Psoas muscle (tissue), 8 donors: ENCODE data around the gene PDZK1IP1. TPM values are rescaled to one million over a fixed set of nuclear protein-coding genes. Genes with fewer than 3 reads are reported as not detected.
"Not testable (repeated sequence)": the region's sequence is repeated elsewhere in the genome, so short reads cannot be mapped to it uniquely, and the experiment has no call there.

ENCODE experiments used
- ATAC-seq, 4 donors: fragments of 200-7000 bp; cut with Tn5 transposase; one replicate each; pipeline ENCODE4 v1.9.1; 2020; ENCODE audit warnings: moderate library complexity in 3 of 4, mild to moderate bottlenecking in 2 of 4
- DNase-seq, 2 donors: peaks; one replicate each; pipeline ENCODE4 v3.0.0-alpha.2; 2020
- H3K27ac ChIP-seq: fragments of 200-600 bp; one replicate; pipeline ENCODE4 v1.8.0; 2022
- H3K27me3 ChIP-seq, 3 donors: fragments of 200-600 bp in 1 of 3; one replicate each; pipeline versions ENCODE4 v1.6.1 to v1.8.0; 2013 to 2022; ENCODE audit warnings: low read length in 2 of 3, mild to moderate bottlenecking in 2 of 3, moderate library complexity in 1 of 3; ENCODE audit not compliant: insufficient read depth in 3 of 3
- H3K36me3 ChIP-seq, 2 donors: fragments of 200-600 bp in 1 of 2; one replicate each; pipeline versions ENCODE4 v1.6.1 to v1.8.0; 2013 to 2022; ENCODE audit warnings: low read depth in 1 of 2, mild to moderate bottlenecking in 1 of 2, moderate library complexity in 1 of 2; ENCODE audit not compliant: insufficient read depth in 1 of 2
- H3K4me1 ChIP-seq: fragments of 200-600 bp; one replicate; pipeline ENCODE4 v1.8.0; 2022
- H3K4me3 ChIP-seq: fragments of 200-600 bp; one replicate; pipeline ENCODE4 v1.8.0; 2022; ENCODE audit warnings: mild to moderate bottlenecking
- H3K9me3 ChIP-seq: fragments of 200-600 bp; one replicate; pipeline ENCODE4 v1.8.0; 2022
- WGBS, 3 donors: extraction: QIAGEN DNeasy Blood & Tissue Kit; methylation state at CpG; one replicate each; pipeline versions ENCODE4 v1.1.6 to v1.1.7; 2013; 5-methylcytosine and 5-hydroxymethylcytosine counted together
- intact Hi-C, 2 donors: fragments of 100-400 bp; cut with DNase I; formaldehyde crosslinking; loops; one replicate each; pipeline versions ENCODE4 v1.11.0 to v1.14.2; 2022
- polyA plus RNA-seq, 3 donors: library from polyadenylated mRNA; stranded (reverse); fragments of 200-250 nt; gene quantifications; one replicate each; pipeline ENCODE4 v1.2.3, GENCODE V29; 2013
- total RNA-seq, 4 donors: library from RNA; stranded (reverse); fragmentation: NEBNext Ultra II Directional in 2 of 4; extraction: Animal tissue kit (Norgen Biotek cat#: 25700) in 2 of 4; gene quantifications; one replicate each; pipeline versions ENCODE4 v1.2.1 to v1.2.4, GENCODE V29; 2021 to 2023
- TF ChIP-seq, protein P1 (sequence below): fragments of 200-600 bp; IDR thresholded peaks from one replicate; pipeline ENCODE4 v1.8.0; 2022; ENCODE audit warnings: antibody characterized with exemption
- donor health status: healthy with polysubstance abuse.
- donor health status: DM: no; HTN: no; CAD: no; lungs with moderate emphysema.
- donor health status: Bipolar disorder and iron deficiency.
- donor health status: healthy.
- donor health status: DM: yes; HTN: yes; CAD: no.
- donor health status: DM: no; HTN: no; CAD: no.
- donor health status: DM: no; HTN: no; CAD: no.
- donor health status: DM: yes; HTN: yes; CAD: no.

Gene PDZK1IP1
- total and polyA plus RNA-seq, 7 donors, result 0.11 to 1.4 (median 0.39) TPM; not detected in 1

DNA sequence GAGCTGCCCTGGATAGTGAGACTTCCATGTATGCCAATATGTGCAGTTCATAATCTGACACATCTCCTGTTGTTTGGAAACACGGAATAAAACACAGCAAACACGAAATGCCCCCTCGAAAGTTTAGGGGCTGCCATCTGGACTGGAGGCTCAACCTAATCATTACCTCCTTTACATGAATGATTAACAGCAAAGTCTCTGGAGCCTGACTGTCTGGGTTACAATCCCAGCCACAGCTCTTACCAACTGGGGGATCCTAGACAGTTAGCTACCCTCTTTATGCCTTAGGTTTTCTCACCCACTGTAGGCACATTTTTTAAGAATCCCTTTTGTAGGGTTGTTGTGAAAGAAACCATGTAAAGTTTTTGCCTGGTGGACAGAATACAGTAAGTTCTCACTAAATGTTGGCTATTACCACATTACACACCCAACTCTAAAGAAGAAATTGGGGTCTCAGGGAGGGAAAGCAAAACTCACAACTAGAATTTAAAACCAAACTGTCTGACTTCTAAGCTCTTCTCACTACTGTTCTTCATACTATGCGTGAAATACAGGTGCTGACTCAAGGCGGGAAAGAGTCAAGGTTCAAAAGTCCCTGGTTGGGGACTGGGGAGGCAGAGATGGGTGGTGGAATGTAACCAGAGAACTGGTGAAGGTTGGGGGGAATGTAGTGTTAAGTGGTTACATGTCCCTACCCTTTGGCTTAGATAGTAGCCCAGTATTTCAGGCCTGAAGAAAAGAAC, 28.4 kb downstream of the PDZK1IP1 start:
- ATAC-seq (no peak), DNase-seq (no peak)
- WGBS, 3 donors, result 66 to 71% (median 66%) methylated on average over 5 of the region's 5 CpGs
- intact Hi-C loops, result no loop called here
- no peaks in the 10 kb centered on the region for H3K4me1 ChIP-seq
- TF ChIP-seq, protein P1, sequence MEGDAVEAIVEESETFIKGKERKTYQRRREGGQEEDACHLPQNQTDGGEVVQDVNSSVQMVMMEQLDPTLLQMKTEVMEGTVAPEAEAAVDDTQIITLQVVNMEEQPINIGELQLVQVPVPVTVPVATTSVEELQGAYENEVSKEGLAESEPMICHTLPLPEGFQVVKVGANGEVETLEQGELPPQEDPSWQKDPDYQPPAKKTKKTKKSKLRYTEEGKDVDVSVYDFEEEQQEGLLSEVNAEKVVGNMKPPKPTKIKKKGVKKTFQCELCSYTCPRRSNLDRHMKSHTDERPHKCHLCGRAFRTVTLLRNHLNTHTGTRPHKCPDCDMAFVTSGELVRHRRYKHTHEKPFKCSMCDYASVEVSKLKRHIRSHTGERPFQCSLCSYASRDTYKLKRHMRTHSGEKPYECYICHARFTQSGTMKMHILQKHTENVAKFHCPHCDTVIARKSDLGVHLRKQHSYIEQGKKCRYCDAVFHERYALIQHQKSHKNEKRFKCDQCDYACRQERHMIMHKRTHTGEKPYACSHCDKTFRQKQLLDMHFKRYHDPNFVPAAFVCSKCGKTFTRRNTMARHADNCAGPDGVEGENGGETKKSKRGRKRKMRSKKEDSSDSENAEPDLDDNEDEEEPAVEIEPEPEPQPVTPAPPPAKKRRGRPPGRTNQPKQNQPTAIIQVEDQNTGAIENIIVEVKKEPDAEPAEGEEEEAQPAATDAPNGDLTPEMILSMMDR, result no peak
- H3K27me3 ChIP-seq, result peaks cover 0 to 4% (median 0%) of the 10 kb centered on the region in 3 donors
- no peak overlapping the region for H3K4me3 ChIP-seq
- no peaks in the 10 kb centered on the region for H3K36me3 ChIP-seq
- no peak overlapping the region for H3K27ac ChIP-seq
- H3K9me3 ChIP-seq, result no peaks in the 10 kb centered on the region

DNA sequence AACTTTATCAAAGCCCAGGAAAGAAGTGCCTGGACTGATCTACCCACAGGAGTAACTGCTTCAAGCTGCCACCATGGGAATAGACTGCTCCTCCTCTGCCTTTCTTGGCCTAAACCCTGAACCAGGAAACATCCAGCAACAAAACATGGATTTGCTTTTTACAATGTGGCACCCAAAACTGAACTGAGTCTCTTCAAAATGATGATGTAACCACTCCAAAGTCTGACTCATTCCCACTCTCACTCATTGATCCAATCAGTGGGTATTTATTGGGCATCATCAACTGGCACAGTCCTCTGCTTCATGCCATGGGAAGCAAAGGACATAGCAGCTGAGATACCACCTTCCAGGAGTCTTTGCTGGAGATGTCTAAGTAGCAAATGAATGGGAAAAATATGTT, 29.1 kb downstream of the PDZK1IP1 start:
- intact Hi-C loops, result no loop called here
- no peaks in the 10 kb centered on the region for H3K4me1 ChIP-seq
- no peaks in the 10 kb centered on the region for H3K9me3 ChIP-seq
- TF ChIP-seq, protein P1, result no peak
- no peak overlapping the region for H3K27ac ChIP-seq
- ATAC-seq (no peak), DNase-seq (no peak)
- no peak overlapping the region for H3K4me3 ChIP-seq
- peaks cover 0 to 4% (median 0%) of the 10 kb centered on the region in 3 donors for H3K27me3 ChIP-seq
- no peaks in the 10 kb centered on the region for H3K36me3 ChIP-seq

DNA sequence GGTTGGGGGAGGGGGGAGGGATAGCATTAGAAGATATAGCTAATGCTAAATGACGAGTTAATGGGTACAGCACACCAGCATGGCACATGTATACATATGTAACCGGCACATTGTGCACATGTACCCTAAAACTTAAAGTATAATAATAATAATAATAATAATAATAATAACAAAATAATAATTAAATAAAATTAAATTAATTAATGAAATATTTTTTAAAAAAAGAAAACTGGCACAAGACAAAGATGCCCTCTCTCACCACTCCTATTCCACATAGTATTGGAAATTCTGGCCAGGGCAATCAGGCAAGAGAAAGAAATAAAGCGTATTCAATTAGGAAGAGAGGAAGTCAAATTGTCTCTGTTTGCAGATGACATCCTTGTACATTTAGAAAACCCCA, 31.9 kb downstream of the PDZK1IP1 start:
- DNase-seq, H3K4me3 ChIP-seq, H3K27ac ChIP-seq, H3K4me1 ChIP-seq, ATAC-seq, H3K27me3 ChIP-seq, intact Hi-C loops, H3K9me3 ChIP-seq, H3K36me3 ChIP-seq: not testable (repeated sequence)
- 70 to 89% (median 88%) methylated on average over 3 of the region's 3 CpGs for WGBS, 3 donors

DNA sequence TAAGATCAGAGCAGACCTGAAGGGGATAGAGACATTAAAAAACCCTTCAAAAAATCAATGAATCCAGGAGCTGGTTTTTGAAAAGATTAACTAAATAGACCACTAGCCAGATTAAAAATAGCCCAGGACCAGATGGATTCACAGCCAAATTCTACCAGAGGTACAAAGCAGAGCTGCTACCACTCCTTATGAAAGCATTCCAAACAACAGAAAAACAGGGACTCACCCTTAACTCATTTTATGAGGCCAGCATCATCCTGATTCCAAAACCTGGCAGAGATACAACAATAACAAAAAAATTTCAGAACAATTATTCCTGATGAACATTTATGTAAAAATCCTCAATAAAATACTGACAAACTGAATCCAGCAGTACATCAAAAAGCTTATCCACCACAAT, 33.4 kb downstream of the PDZK1IP1 start:
- H3K27me3 ChIP-seq, H3K27ac ChIP-seq, H3K36me3 ChIP-seq, H3K4me3 ChIP-seq, ATAC-seq, H3K4me1 ChIP-seq, H3K9me3 ChIP-seq, intact Hi-C loops, DNase-seq: not testable (repeated sequence)

GRCh38 chr1:47149162-47149561, 40.7 kb downstream of the PDZK1IP1 start:
- H3K4me3 ChIP-seq, H3K27me3 ChIP-seq, ATAC-seq, H3K27ac ChIP-seq, H3K4me1 ChIP-seq, DNase-seq, H3K36me3 ChIP-seq, H3K9me3 ChIP-seq, intact Hi-C loops: not testable (repeated sequence)
- WGBS, 3 donors, result 13 to 17% (median 14%) methylated on average over 9 of the region's 9 CpGs

GRCh38 chr1:47147047-47147785, 42.6 kb downstream of the PDZK1IP1 start:
- 39 to 43% (median 39%) methylated on average over 6 of the region's 6 CpGs for WGBS, 3 donors
- TF ChIP-seq, protein P1, result no peak
- no peak overlapping the region for H3K4me3 ChIP-seq
- H3K27me3 ChIP-seq, result peaks cover 0 to 3% (median 0%) of the 10 kb centered on the region in 3 donors
- intact Hi-C loops, result no loop called here
- DNase-seq, result no peak
- H3K9me3 ChIP-seq, result no peaks in the 10 kb centered on the region
- H3K27ac ChIP-seq, result no peak overlapping the region
- no peaks in the 10 kb centered on the region for H3K4me1 ChIP-seq
- H3K36me3 ChIP-seq, result no peaks in the 10 kb centered on the region
- no peak for ATAC-seq

DNA sequence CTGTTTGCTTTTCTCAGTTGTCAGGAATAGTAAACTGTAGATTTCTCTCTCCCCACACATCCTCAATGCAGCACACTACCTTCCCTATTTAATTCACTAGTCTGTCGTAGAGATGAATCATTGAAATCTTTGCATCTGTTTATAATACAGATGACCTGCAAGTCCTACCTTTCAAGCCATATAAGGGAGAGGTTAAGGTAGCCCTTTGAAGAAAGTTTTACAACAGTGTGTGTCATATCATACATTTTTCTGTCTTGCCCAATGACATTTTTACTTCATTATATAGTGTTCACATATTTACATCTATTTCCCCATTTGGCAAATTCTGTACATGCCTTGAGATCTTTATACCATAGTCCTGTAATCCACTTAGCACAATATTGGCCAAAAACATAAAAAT, 43.3 kb downstream of the PDZK1IP1 start:
- H3K4me1 ChIP-seq, H3K9me3 ChIP-seq, ATAC-seq, H3K36me3 ChIP-seq, H3K4me3 ChIP-seq, intact Hi-C loops, H3K27ac ChIP-seq, H3K27me3 ChIP-seq, DNase-seq: not testable (repeated sequence)
- 32 to 70% (median 61%) methylated on average over 1 of the region's 1 CpG for WGBS, 3 donors

DNA sequence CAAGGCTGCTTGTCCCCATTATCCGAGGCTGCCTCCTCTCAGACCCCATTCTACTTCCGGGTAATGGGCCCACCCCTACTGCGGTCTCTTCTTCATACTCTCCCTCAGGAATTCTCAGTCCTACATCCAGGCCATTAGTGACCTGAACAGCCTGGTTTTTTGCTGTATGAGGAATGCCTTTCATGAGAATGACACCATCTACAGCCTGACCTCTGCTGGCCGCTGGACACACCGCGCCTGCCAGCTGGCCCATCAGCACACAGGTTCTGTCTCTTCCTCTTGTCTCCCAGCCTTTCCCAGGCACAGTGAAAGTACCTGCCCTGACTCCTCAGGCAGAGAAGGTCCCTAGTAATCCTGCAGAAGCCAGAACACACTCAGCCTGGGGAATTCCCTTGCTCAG, 46.2 kb downstream of the PDZK1IP1 start:
- WGBS, 3 donors, result 43 to 65% (median 53%) methylated on average over 5 to 6 of the region's 6 CpGs

More for the DNA sequence above, 46.2 kb downstream of the PDZK1IP1 start:
- DNase-seq, H3K4me1 ChIP-seq, H3K4me3 ChIP-seq, H3K27me3 ChIP-seq, H3K36me3 ChIP-seq, H3K27ac ChIP-seq, intact Hi-C loops, ATAC-seq, H3K9me3 ChIP-seq: not testable (repeated sequence)
